OCI-LY1 (cell line): ENCODE data around the gene POU6F2.

Experiments
- EZH2 ChIP-seq: fragments of 200-600 bp; sonication (generic), shearing (Covaris generic); IDR thresholded peaks from 2 replicates; pipeline ENCODE4 v1.8.0; 2017; ENCODE audit warnings: borderline replicate concordance, mixed run types, mild to moderate bottlenecking, antibody characterized with exemption, low read length, moderate library complexity, mixed read lengths
- TF ChIP-seq, protein P1 (sequence below): fragments of 200-600 bp; sonication (generic), shearing (Covaris generic); IDR thresholded peaks from 2 replicates; pipeline ENCODE4 v1.5.1; 2017; ENCODE audit warnings: mild to moderate bottlenecking, antibody characterized with exemption, low read length, moderate library complexity, mixed read lengths

DNA sequence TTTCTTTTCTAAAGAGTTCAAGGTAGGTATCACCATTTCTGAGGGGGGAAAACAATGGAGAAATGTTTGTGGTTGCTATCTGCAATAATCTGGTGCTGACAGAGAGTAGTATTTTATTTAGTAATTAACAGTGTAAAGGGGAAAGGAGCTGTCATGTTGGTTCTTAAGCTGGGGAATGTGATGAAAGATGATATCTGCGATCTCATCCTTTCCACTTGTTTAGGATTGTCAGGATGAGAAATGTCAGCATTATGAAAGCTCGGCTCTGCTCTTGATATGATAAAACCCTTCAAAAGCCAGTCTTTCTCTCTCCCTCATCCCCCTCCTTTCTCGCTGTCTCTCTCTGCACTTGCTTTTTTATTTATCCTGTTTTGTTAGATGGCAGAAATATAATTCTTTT lies 106.1 kb downstream of the POU6F2 start:
- TF ChIP-seq, protein P1, sequence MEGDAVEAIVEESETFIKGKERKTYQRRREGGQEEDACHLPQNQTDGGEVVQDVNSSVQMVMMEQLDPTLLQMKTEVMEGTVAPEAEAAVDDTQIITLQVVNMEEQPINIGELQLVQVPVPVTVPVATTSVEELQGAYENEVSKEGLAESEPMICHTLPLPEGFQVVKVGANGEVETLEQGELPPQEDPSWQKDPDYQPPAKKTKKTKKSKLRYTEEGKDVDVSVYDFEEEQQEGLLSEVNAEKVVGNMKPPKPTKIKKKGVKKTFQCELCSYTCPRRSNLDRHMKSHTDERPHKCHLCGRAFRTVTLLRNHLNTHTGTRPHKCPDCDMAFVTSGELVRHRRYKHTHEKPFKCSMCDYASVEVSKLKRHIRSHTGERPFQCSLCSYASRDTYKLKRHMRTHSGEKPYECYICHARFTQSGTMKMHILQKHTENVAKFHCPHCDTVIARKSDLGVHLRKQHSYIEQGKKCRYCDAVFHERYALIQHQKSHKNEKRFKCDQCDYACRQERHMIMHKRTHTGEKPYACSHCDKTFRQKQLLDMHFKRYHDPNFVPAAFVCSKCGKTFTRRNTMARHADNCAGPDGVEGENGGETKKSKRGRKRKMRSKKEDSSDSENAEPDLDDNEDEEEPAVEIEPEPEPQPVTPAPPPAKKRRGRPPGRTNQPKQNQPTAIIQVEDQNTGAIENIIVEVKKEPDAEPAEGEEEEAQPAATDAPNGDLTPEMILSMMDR = no peak
- TF ChIP-seq EZH2 = no peak
